GM21381 (cell line): ENCODE results near the gene PPFIBP2.

Source experiments
- ATAC-seq: cut with Tn5 transposase; IDR thresholded peaks from one replicate; pipeline ENCODE4 v1.9.1; 2021; ENCODE audit warnings: mild to moderate bottlenecking, moderate library complexity; ENCODE audit not compliant: unreplicated experiment

The PPFIBP2 gene

GRCh38 chr11:7575841-7576725, 62.3 kb downstream of the PPFIBP2 start:
- no peak for ATAC-seq

GRCh38 chr11:7576726-7577290, 63.0 kb downstream of the PPFIBP2 start:
- no peak for ATAC-seq

GRCh38 chr11:7577291-7578190, 63.7 kb downstream of the PPFIBP2 start:
- no peak for ATAC-seq

GRCh38 chr11:7578276-7578955, 64.6 kb downstream of the PPFIBP2 start:
- ATAC-seq, result no peak

- ATAC-seq, result no peak
These were observed 65.6 kb downstream of the PPFIBP2 start for GRCh38 chr11:7579361-7579791.

- no peak for ATAC-seq
These were observed 67.3 kb downstream of the PPFIBP2 start for GRCh38 chr11:7581021-7581590.

GRCh38 chr11:7582338-7582985, 68.7 kb downstream of the PPFIBP2 start:
- no peak for ATAC-seq

- ATAC-seq, result no peak
These were observed 69.4 kb downstream of the PPFIBP2 start for GRCh38 chr11:7583248-7583647.

GRCh38 chr11:7584910-7585309, 71.1 kb downstream of the PPFIBP2 start:
- no peak for ATAC-seq

- ATAC-seq, result no peak
These were observed 72.0 kb downstream of the PPFIBP2 start for GRCh38 chr11:7585816-7586215.

GRCh38 chr11:7586376-7586775, 72.6 kb downstream of the PPFIBP2 start:
- ATAC-seq, result no peak

- no peak for ATAC-seq
These were observed 73.9 kb downstream of the PPFIBP2 start for GRCh38 chr11:7587712-7588111.

GRCh38 chr11:7589861-7590260, 76.1 kb downstream of the PPFIBP2 start:
- ATAC-seq, result no peak

GRCh38 chr11:7590529-7590928, 76.7 kb downstream of the PPFIBP2 start:
- no peak for ATAC-seq

- no peak for ATAC-seq
These were observed 77.5 kb downstream of the PPFIBP2 start for GRCh38 chr11:7591107-7591894.

- ATAC-seq, result no peak
These were observed 78.2 kb downstream of the PPFIBP2 start for GRCh38 chr11:7591987-7592386.

GRCh38 chr11:7592711-7593110, 78.9 kb downstream of the PPFIBP2 start:
- ATAC-seq, result no peak

- no peak for ATAC-seq
These were observed 79.7 kb downstream of the PPFIBP2 start for GRCh38 chr11:7593481-7593880.
